ENCODE results near the gene CUL5.

CUL5 gene

DNA sequence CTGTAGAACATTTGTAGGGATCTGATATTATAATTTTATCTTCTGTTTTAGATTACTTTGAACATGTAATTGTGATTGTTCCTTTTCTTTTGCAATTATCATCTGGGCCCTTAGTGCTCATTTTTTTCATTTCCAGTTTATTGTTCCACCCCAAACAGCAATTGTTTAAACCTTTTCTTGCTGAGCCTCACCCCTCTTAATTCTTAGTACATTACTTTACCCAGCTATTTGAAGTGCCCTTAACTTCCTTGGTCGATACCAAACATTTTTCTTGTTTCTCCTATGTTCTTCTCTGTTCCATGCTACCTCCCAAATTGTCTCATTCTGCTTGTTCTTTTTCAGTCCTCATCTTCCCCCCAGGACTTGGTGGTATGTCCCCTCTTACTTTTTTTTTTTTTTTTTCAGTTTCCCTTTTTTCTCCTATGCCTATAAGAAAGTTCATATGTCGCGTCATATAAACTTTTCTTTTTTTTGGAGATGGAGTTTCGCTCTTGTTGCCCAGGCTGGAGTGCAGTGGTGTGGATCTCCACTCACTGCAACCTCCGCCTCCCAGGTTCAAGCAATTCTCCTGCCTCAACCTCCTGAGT, 3.5 kb downstream of the CUL5 start:
- Histone ChIP-seq H3K36me3 (ENCODE audit: control insufficient read depth in 1 of 2, insufficient read depth in 2 of 2, low read length in 2 of 2) (no peaks in the 10 kb centered on the region), H3K79me1 (ENCODE audit: low read length) (peaks cover 13% of the 10 kb centered on the region), H2AFZ (ENCODE audit: insufficient read depth, low read length, poor library complexity) (no peak overlapping the region), H3K14ac (ENCODE audit: low read length) (no peak overlapping the region), H3K4ac (ENCODE audit: low read depth, low read length) (peak overlapping the region; percentile 66), H3K27me3 (ENCODE audit: insufficient read depth, low read length) (no peaks in the 10 kb centered on the region), H3K4me1 (ENCODE audit: control insufficient read depth in 1 of 2, insufficient read depth in 2 of 2, low read length in 2 of 2) (no peaks in the 10 kb centered on the region), H3K27ac (ENCODE audit: low read depth, low read length) (no peak overlapping the region), H3K9me3 (ENCODE audit: insufficient read depth, low read depth, low read length) (no peaks in the 10 kb centered on the region), H4K91ac (ENCODE audit: low read depth, low read length) (no peak overlapping the region), H2AK5ac (ENCODE audit: low read length) (no peak overlapping the region), H2BK120ac (ENCODE audit: insufficient read depth, low read length, poor library complexity) (no peak overlapping the region), H4K12ac (ENCODE audit: low read depth, low read length) (no peak overlapping the region), H2BK12ac (ENCODE audit: low read length) (no peak overlapping the region), H4K8ac (ENCODE audit: low read depth, low read length) (no peak overlapping the region), H3K18ac (ENCODE audit: low read length) (no peak overlapping the region), H3K4me2 (ENCODE audit: low read length) (no peak overlapping the region), H3K79me2 (ENCODE audit: control insufficient read depth, insufficient read depth, low read length, poor library complexity) (peaks cover 24% of the 10 kb centered on the region), H3K23ac (ENCODE audit: low read length) (no peak overlapping the region), H2BK5ac (ENCODE audit: low read depth, low read length, poor library complexity) (no peak overlapping the region), H3K9ac (ENCODE audit: low read length) (no peak overlapping the region), H3K4me3 (ENCODE audit: low read depth, low read length) (no peak overlapping the region)
- WGBS (ENCODE audit: extremely low coverage, insufficient coverage, insufficient read length): no CpG with 5 or more reads among the region's 5 CpGs
- no peak for DNase-seq

DNA sequence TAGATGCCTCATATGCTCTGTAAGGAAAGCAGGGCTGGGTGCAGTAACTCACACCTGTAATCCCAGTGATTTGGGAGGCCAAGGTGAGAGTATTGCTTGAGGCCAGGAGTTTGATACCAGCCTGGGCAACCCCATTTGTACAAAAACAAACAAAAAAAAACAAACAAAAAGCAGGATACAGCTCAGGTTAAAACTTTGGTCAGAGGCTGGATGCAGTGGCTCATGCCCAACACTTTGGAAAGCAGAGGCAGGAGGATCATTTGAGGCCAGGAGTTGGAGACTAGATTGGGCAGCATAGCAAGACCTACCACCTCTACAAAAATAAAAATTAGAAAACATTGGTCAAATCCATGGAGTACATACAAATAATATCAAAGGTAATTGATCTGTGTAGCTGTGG, 7.9 kb downstream of the CUL5 start:
- H3K18ac ChIP-seq (ENCODE audit: low read length): no peak overlapping the region
- H2BK12ac ChIP-seq (ENCODE audit: low read length): no peak overlapping the region

DNA sequence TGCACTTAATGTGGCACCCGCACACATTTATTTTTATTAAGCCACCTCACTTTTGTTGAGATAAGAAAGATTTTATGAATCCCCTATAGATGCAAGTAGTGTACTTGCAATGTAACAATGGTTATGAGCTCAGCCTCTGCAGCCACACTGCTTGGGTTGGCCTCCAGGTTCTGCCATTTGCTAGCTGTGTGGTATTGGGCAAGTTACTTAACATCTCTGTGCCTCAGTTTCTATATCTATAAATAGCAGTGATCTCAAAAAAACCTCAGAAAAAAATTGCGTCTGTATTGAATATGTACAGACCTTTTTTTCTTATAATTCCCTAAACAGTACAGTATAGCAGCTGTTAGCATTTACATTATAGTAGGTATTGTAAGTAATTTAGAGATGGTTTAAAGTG, 10.0 kb downstream of the CUL5 start:
- Histone ChIP-seq H3K4ac (ENCODE audit: low read depth, low read length) (peak overlapping the region; percentile 86), H3K79me1 (ENCODE audit: low read length) (no peaks in the 10 kb centered on the region), H3K4me2 (ENCODE audit: low read length) (no peak overlapping the region), H3K18ac (ENCODE audit: low read length) (no peak overlapping the region), H4K12ac (ENCODE audit: low read depth, low read length) (no peak overlapping the region), H2BK12ac (ENCODE audit: low read length) (no peak overlapping the region), H3K36me3 (ENCODE audit: control insufficient read depth in 1 of 2, insufficient read depth in 2 of 2, low read length in 2 of 2) (no peaks in the 10 kb centered on the region), H3K27me3 (ENCODE audit: insufficient read depth, low read length) (no peaks in the 10 kb centered on the region), H3K9ac (ENCODE audit: low read length) (no peak overlapping the region), H2BK5ac (ENCODE audit: low read depth, low read length, poor library complexity) (no peak overlapping the region), H4K91ac (ENCODE audit: low read depth, low read length) (no peak overlapping the region), H3K9me3 (ENCODE audit: insufficient read depth, low read depth, low read length) (no peaks in the 10 kb centered on the region), H3K4me1 (ENCODE audit: control insufficient read depth in 1 of 2, insufficient read depth in 2 of 2, low read length in 2 of 2) (peaks cover 0 to 2% of the 10 kb centered on the region in 2 experiments), H3K23ac (ENCODE audit: low read length) (no peak overlapping the region), H3K27ac (ENCODE audit: low read depth, low read length) (no peak overlapping the region), H3K4me3 (ENCODE audit: low read depth, low read length) (no peak overlapping the region), H2BK120ac (ENCODE audit: insufficient read depth, low read length, poor library complexity) (no peak overlapping the region), H4K8ac (ENCODE audit: low read depth, low read length) (no peak overlapping the region), H2AFZ (ENCODE audit: insufficient read depth, low read length, poor library complexity) (no peak overlapping the region), H2AK5ac (ENCODE audit: low read length) (no peak overlapping the region), H3K79me2 (ENCODE audit: control insufficient read depth, insufficient read depth, low read length, poor library complexity) (peaks cover 10% of the 10 kb centered on the region), H3K14ac (ENCODE audit: low read length) (no peak overlapping the region)
- no CpG with 5 or more reads among the region's 2 CpGs for WGBS (ENCODE audit: extremely low coverage, insufficient coverage, insufficient read length)
- DNase-seq: no peak

More for the DNA sequence above, 7.9 kb downstream of the CUL5 start:
- no peak overlapping the region for H2AFZ ChIP-seq (ENCODE audit: insufficient read depth, low read length, poor library complexity)
- no peak overlapping the region for H4K91ac ChIP-seq (ENCODE audit: low read depth, low read length)
- no peak overlapping the region for H3K14ac ChIP-seq (ENCODE audit: low read length)
- H3K27me3 ChIP-seq (ENCODE audit: insufficient read depth, low read length): no peaks in the 10 kb centered on the region
- no peaks in the 10 kb centered on the region for H3K36me3 ChIP-seq (ENCODE audit: control insufficient read depth in 1 of 2, insufficient read depth in 2 of 2, low read length in 2 of 2)
- H2BK120ac ChIP-seq (ENCODE audit: insufficient read depth, low read length, poor library complexity): no peak overlapping the region
- H3K27ac ChIP-seq (ENCODE audit: low read depth, low read length): no peak overlapping the region
- no peak overlapping the region for H3K4me2 ChIP-seq (ENCODE audit: low read length)
- no peak overlapping the region for H3K4me3 ChIP-seq (ENCODE audit: low read depth, low read length)
- H3K79me2 ChIP-seq (ENCODE audit: control insufficient read depth, insufficient read depth, low read length, poor library complexity): peaks cover 13% of the 10 kb centered on the region
- no peaks in the 10 kb centered on the region for H3K79me1 ChIP-seq (ENCODE audit: low read length)
- no peak overlapping the region for H4K12ac ChIP-seq (ENCODE audit: low read depth, low read length)
- no peaks in the 10 kb centered on the region for H3K9me3 ChIP-seq (ENCODE audit: insufficient read depth, low read depth, low read length)
- H4K8ac ChIP-seq (ENCODE audit: low read depth, low read length): no peak overlapping the region
- peak overlapping the region; percentile 81 for H3K4ac ChIP-seq (ENCODE audit: low read depth, low read length)
- DNase-seq: no peak
- H3K23ac ChIP-seq (ENCODE audit: low read length): no peak overlapping the region
- H2BK5ac ChIP-seq (ENCODE audit: low read depth, low read length, poor library complexity): no peak overlapping the region
- no peak overlapping the region for H2AK5ac ChIP-seq (ENCODE audit: low read length)
- H3K9ac ChIP-seq (ENCODE audit: low read length): no peak overlapping the region
- H3K4me1 ChIP-seq (ENCODE audit: control insufficient read depth in 1 of 2, insufficient read depth in 2 of 2, low read length in 2 of 2): peaks cover 0 to 2% of the 10 kb centered on the region in 2 experiments

DNA sequence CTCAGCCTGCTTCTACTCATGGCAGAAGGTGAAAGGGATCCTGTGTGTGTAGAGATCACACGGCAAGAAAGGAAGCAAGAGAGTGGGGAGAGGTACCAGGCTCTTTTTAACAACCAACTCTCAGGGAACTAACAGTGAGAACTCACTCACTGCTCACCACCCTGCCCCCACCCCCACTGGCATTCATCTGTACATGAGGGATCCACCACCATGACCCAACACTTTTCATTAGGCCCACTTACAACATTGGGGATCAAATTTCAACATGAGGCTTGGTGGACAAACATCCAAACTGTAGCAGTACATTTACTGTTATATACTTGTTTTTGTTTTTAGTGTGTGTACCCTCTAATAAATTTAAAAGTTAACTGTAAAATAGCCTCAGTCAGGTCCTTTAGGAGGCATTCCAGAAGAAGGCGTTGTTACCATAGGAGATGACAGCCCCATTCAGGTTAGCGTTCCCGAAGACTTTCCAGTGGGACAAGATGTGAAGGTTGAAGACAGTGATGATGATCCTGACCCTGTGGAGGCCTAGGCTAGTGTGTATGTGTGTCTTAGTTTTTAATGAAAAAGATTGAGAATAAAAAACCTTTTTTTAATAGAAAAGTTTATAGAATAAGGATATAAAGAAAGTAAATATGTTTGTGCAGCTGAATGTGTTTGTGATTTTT, 11.3 kb downstream of the CUL5 start:
- Histone ChIP-seq H3K23ac (ENCODE audit: low read length) (no peak overlapping the region), H3K79me1 (ENCODE audit: low read length) (no peaks in the 10 kb centered on the region), H3K9me3 (ENCODE audit: insufficient read depth, low read depth, low read length) (no peaks in the 10 kb centered on the region), H3K36me3 (ENCODE audit: control insufficient read depth in 1 of 2, insufficient read depth in 2 of 2, low read length in 2 of 2) (no peaks in the 10 kb centered on the region), H3K14ac (ENCODE audit: low read length) (no peak overlapping the region), H3K4ac (ENCODE audit: low read depth, low read length) (no peak overlapping the region), H2BK12ac (ENCODE audit: low read length) (no peak overlapping the region), H3K4me3 (ENCODE audit: low read depth, low read length) (no peak overlapping the region), H2AFZ (ENCODE audit: insufficient read depth, low read length, poor library complexity) (no peak overlapping the region), H2AK5ac (ENCODE audit: low read length) (no peak overlapping the region), H3K27ac (ENCODE audit: low read depth, low read length) (no peak overlapping the region), H2BK120ac (ENCODE audit: insufficient read depth, low read length, poor library complexity) (no peak overlapping the region), H3K4me2 (ENCODE audit: low read length) (no peak overlapping the region), H4K8ac (ENCODE audit: low read depth, low read length) (no peak overlapping the region), H3K79me2 (ENCODE audit: control insufficient read depth, insufficient read depth, low read length, poor library complexity) (peaks cover 10% of the 10 kb centered on the region), H3K18ac (ENCODE audit: low read length) (no peak overlapping the region), H4K12ac (ENCODE audit: low read depth, low read length) (no peak overlapping the region), H2BK5ac (ENCODE audit: low read depth, low read length, poor library complexity) (no peak overlapping the region), H3K9ac (ENCODE audit: low read length) (no peak overlapping the region), H3K4me1 (ENCODE audit: control insufficient read depth in 1 of 2, insufficient read depth in 2 of 2, low read length in 2 of 2) (peaks cover 0 to 2% of the 10 kb centered on the region in 2 experiments), H4K91ac (ENCODE audit: low read depth, low read length) (no peak overlapping the region), H3K27me3 (ENCODE audit: insufficient read depth, low read length) (no peaks in the 10 kb centered on the region)
- no peak for DNase-seq
- no CpG with 5 or more reads among the region's 4 CpGs for WGBS (ENCODE audit: extremely low coverage, insufficient coverage, insufficient read length)

All from trophoblast cell (in vitro differentiated cells and primary cell).